HUES6 (cell line): ENCODE measurements around the gene ZNF394.

Experiments
- H3K27ac ChIP-seq: 2 replicates; pipeline ENCODE4 v1.7.0; 2013; ENCODE audit warnings: low read depth, mild to moderate bottlenecking, low read length, inconsistent platforms
- H3K27me3 ChIP-seq: 2 replicates; pipeline ENCODE4 v1.6.1; 2013; ENCODE audit warnings: low read length; ENCODE audit not compliant: control insufficient read depth, insufficient read depth
- H3K36me3 ChIP-seq: 2 replicates; pipeline ENCODE4 v1.6.1; 2013; ENCODE audit warnings: low read length; ENCODE audit not compliant: control insufficient read depth, insufficient read depth
- H3K4me1 ChIP-seq: 2 replicates; pipeline ENCODE4 v1.6.1; 2013; ENCODE audit warnings: low read length; ENCODE audit not compliant: control insufficient read depth, insufficient read depth
- H3K4me3 ChIP-seq: 2 replicates; pipeline ENCODE4 v1.5.1; 2013; ENCODE audit warnings: low read depth, low read length
- H3K9ac ChIP-seq: one replicate; pipeline ENCODE4 v1.6.1; 2013; ENCODE audit warnings: mild to moderate bottlenecking, low read length
- H3K9me3 ChIP-seq: 2 replicates; pipeline ENCODE4 v1.6.1; 2013; ENCODE audit warnings: low read depth, low read length; ENCODE audit not compliant: control insufficient read depth, insufficient read depth

Gene ZNF394

GRCh38 chr7:99497766-99498545 is 2.1 kb downstream of the ZNF394 start:
- Histone ChIP-seq H3K27ac (no peak overlapping the region), H3K36me3 (peaks cover 39% of the 10 kb centered on the region), H3K27me3 (no peaks in the 10 kb centered on the region), H3K4me3 (peak overlapping the region; percentile 92), H3K4me1 (peaks cover 10% of the 10 kb centered on the region; the same call in 1 of the 2 replicates), H3K9me3 (peaks cover 10% of the 10 kb centered on the region), H3K9ac (peak overlapping the region; percentile 89)

GRCh38 chr7:99493823-99494222 is 6.3 kb downstream of the ZNF394 start:
- no peaks in the 10 kb centered on the region for H3K27me3 ChIP-seq
- H3K36me3 ChIP-seq: peaks cover 44% of the 10 kb centered on the region
- no peak overlapping the region for H3K27ac ChIP-seq
- peaks cover 10% of the 10 kb centered on the region for H3K9me3 ChIP-seq
- no peak overlapping the region for H3K4me3 ChIP-seq
- H3K9ac ChIP-seq: no peak overlapping the region
- peaks cover 10% of the 10 kb centered on the region; the same call in 1 of the 2 replicates for H3K4me1 ChIP-seq

GRCh38 chr7:99490878-99491277 is 9.2 kb downstream of the ZNF394 start:
- Histone ChIP-seq H3K4me1 (no peaks in the 10 kb centered on the region), H3K9me3 (peaks cover 10% of the 10 kb centered on the region), H3K27ac (no peak overlapping the region), H3K27me3 (no peaks in the 10 kb centered on the region), H3K36me3 (peaks cover 31% of the 10 kb centered on the region), H3K4me3 (no peak overlapping the region), H3K9ac (no peak overlapping the region)

GRCh38 chr7:99489235-99489634 is 10.8 kb downstream of the ZNF394 start:
- no peak overlapping the region for H3K9ac ChIP-seq
- H3K36me3 ChIP-seq: peaks cover 23% of the 10 kb centered on the region
- no peaks in the 10 kb centered on the region for H3K4me1 ChIP-seq
- H3K4me3 ChIP-seq: no peak overlapping the region
- peaks cover 8% of the 10 kb centered on the region for H3K9me3 ChIP-seq
- no peak overlapping the region for H3K27ac ChIP-seq
- H3K27me3 ChIP-seq: no peaks in the 10 kb centered on the region

- H3K4me3 ChIP-seq: no peak overlapping the region
- no peak overlapping the region for H3K27ac ChIP-seq
- no peaks in the 10 kb centered on the region for H3K4me1 ChIP-seq
- no peaks in the 10 kb centered on the region for H3K27me3 ChIP-seq
- no peaks in the 10 kb centered on the region for H3K9me3 ChIP-seq
- peaks cover 32% of the 10 kb centered on the region for H3K36me3 ChIP-seq
- H3K9ac ChIP-seq: no peak overlapping the region
These were observed 15.0 kb downstream of the ZNF394 start for GRCh38 chr7:99485094-99485493.

GRCh38 chr7:99478464-99479440 is 21.3 kb downstream of the ZNF394 start:
- Histone ChIP-seq H3K9ac (no peak overlapping the region), H3K4me1 (peaks cover 2% of the 10 kb centered on the region; the same call in 1 of the 2 replicates), H3K27me3 (no peaks in the 10 kb centered on the region), H3K27ac (no peak overlapping the region), H3K36me3 (peaks cover 55% of the 10 kb centered on the region), H3K4me3 (no peak overlapping the region), H3K9me3 (no peaks in the 10 kb centered on the region)

GRCh38 chr7:99476107-99476506 is 24.0 kb downstream of the ZNF394 start:
- Histone ChIP-seq H3K27me3 (no peaks in the 10 kb centered on the region), H3K36me3 (peaks cover 43% of the 10 kb centered on the region), H3K9me3 (no peaks in the 10 kb centered on the region), H3K9ac (no peak overlapping the region), H3K27ac (no peak overlapping the region), H3K4me1 (peaks cover 3% of the 10 kb centered on the region; the same call in 1 of the 2 replicates), H3K4me3 (no peak overlapping the region)

GRCh38 chr7:99473315-99473596 is 26.8 kb downstream of the ZNF394 start:
- Histone ChIP-seq H3K36me3 (peaks cover 19% of the 10 kb centered on the region), H3K4me3 (peak overlapping the region; percentile 69), H3K27me3 (no peaks in the 10 kb centered on the region), H3K9ac (peak overlapping the region; percentile 61), H3K27ac (peak overlapping the region; percentile 95; the same call in 1 of the 2 replicates), H3K9me3 (no peaks in the 10 kb centered on the region), H3K4me1 (peaks cover 7% of the 10 kb centered on the region; the same call in 1 of the 2 replicates)

GRCh38 chr7:99472561-99473314 is 27.3 kb downstream of the ZNF394 start, which contains the start of gene ZNF789:
TSS of gene ZNF789 (plus strand) at chr7:99472890. CDS start at chr7:99476457, 3,567 bp downstream.
- Histone ChIP-seq H3K9me3 (no peaks in the 10 kb centered on the region), H3K36me3 (peaks cover 15% of the 10 kb centered on the region), H3K27me3 (no peaks in the 10 kb centered on the region), H3K27ac (peak within 1 kb of the TSS; percentile 95), H3K4me1 (peaks cover 7% of the 10 kb centered on the region; the same call in 1 of the 2 replicates), H3K4me3 (peak within 1 kb of the TSS; percentile 69), H3K9ac (peak within 1 kb of the TSS; percentile 91)

- no peaks in the 10 kb centered on the region for H3K27me3 ChIP-seq
- H3K9ac ChIP-seq: peak overlapping the region; percentile 17
- no peaks in the 10 kb centered on the region for H3K9me3 ChIP-seq
- no peaks in the 10 kb centered on the region for H3K36me3 ChIP-seq
- H3K4me3 ChIP-seq: peak overlapping the region; percentile 42
- peaks cover 7% of the 10 kb centered on the region; the same call in 1 of the 2 replicates for H3K4me1 ChIP-seq
- no peak overlapping the region for H3K27ac ChIP-seq
These were observed 30.6 kb downstream of the ZNF394 start for GRCh38 chr7:99469381-99470065.
